ENCODE data around the gene LZTS3. TPM values are rescaled to one million over a fixed set of nuclear protein-coding genes. Genes with fewer than 3 reads are reported as not detected.

LZTS3 gene
- total and polyA plus RNA-seq, 8 donors = 5.3 to 36.6 (median 17.1) TPM

GRCh38 chr20:3164043-3164762 lies 9.1 kb downstream of the LZTS3 start:
- DNase-seq = peak in 1 of 2 donors; percentile 6
- intact Hi-C loops (cut with DNase I; ENCODE audit: low total_unique reads) = no loop called here
- 86 to 93% (median 90%) methylated on average over 11 to 31 of the region's 32 CpGs for WGBS, 5 donors
- H3K27me3 ChIP-seq = peaks cover 0 to 22% (median 0%) of the 10 kb centered on the region in 3 donors
- H3K4me3 ChIP-seq = no peak overlapping the region
- TF ChIP-seq POLR2A (IDR thresholded peaks at IDR 0.05) = no peak
- TF ChIP-seq CTCF (IDR thresholded peaks at IDR 0.05) = no peak
- no peak for TF ChIP-seq POLR2AphosphoS5 (IDR thresholded peaks at IDR 0.05)
- no peak for TF ChIP-seq EP300 (IDR thresholded peaks at IDR 0.05)
- H3K36me3 ChIP-seq = peaks cover 0 to 5% (median 2%) of the 10 kb centered on the region in 4 donors
- peaks cover 0 to 43% (median 29%) of the 10 kb centered on the region in 4 donors for H3K4me1 ChIP-seq
- no peaks in the 10 kb centered on the region for H3K9me3 ChIP-seq
- H3K27ac ChIP-seq = no peak overlapping the region

- TF ChIP-seq POLR2AphosphoS5 (IDR thresholded peaks at IDR 0.05) (no peak), EP300 (IDR thresholded peaks at IDR 0.05) (no peak), CTCF (IDR thresholded peaks at IDR 0.05) (no peak), POLR2A (IDR thresholded peaks at IDR 0.05) (no peak)
- peaks cover 0 to 17% (median 0%) of the 10 kb centered on the region in 3 donors for H3K27me3 ChIP-seq
- 86 to 92% (median 89%) methylated on average over 13 to 14 of the region's 14 CpGs for WGBS, 5 donors
- no peak overlapping the region for H3K27ac ChIP-seq
- no peak overlapping the region for H3K4me3 ChIP-seq
- intact Hi-C loops (cut with DNase I; ENCODE audit: low total_unique reads) = no loop called here
- H3K9me3 ChIP-seq = no peaks in the 10 kb centered on the region
- peaks cover 6 to 46% (median 34%) of the 10 kb centered on the region in 4 donors for H3K4me1 ChIP-seq
- peak in 1 of 2 donors; percentile 11 for DNase-seq
- peaks cover 0 to 5% (median 2%) of the 10 kb centered on the region in 4 donors for H3K36me3 ChIP-seq
Measured at GRCh38 chr20:3163099-3164042, 10.0 kb downstream of the LZTS3 start.

- Histone ChIP-seq H3K27ac (peak overlapping the region in 1 of 5 donors; percentile 16), H3K4me3 (no peak overlapping the region), H3K4me1 (peaks cover 18 to 49% (median 38%) of the 10 kb centered on the region in 4 donors), H3K36me3 (peaks cover 0 to 5% (median 2%) of the 10 kb centered on the region in 4 donors), H3K9me3 (no peaks in the 10 kb centered on the region), H3K27me3 (peaks cover 0 to 6% (median 0%) of the 10 kb centered on the region in 3 donors)
- peak; percentile 42 to 49 for DNase-seq
- TF ChIP-seq POLR2A (IDR thresholded peaks at IDR 0.05) = no peak
- TF ChIP-seq EP300 (IDR thresholded peaks at IDR 0.05) = no peak
- TF ChIP-seq POLR2AphosphoS5 (IDR thresholded peaks at IDR 0.05) = no peak
- no peak for TF ChIP-seq CTCF (IDR thresholded peaks at IDR 0.05)
- 26 to 43% (median 39%) methylated on average over 11 of the region's 11 CpGs for WGBS, 5 donors
- intact Hi-C loops (cut with DNase I; ENCODE audit: low total_unique reads) = no loop called here
Measured at GRCh38 chr20:3162080-3162611, 11.2 kb downstream of the LZTS3 start.
